Uterus (tissue), 4 donors: ENCODE data around the gene DRD4. TPM values are rescaled to one million over a fixed set of nuclear protein-coding genes. Genes with fewer than 3 reads are reported as not detected.

Experiments
- DNase-seq, 2 donors: peaks; one replicate each; pipeline ENCODE4 v3.0.0-alpha.2; 2019 to 2020
- H3K27ac ChIP-seq, 2 donors: fragments of 200-600 bp; sonication (generic); 1 replicate in 1 of 2; 2 replicates in 1 of 2; pipeline ENCODE4 v1.5.1; 2016 to 2018
- H3K27me3 ChIP-seq, 2 donors: fragments of 200-600 bp; sonication (generic); one replicate each; pipeline ENCODE4 v1.5.1; 2018 to 2019; ENCODE audit warnings: control low read depth in 1 of 2
- H3K36me3 ChIP-seq, 2 donors: fragments of 200-600 bp; sonication (generic); one replicate each; pipeline ENCODE4 v1.5.1; 2019; ENCODE audit warnings: control low read depth in 1 of 2
- H3K4me1 ChIP-seq, 2 donors: fragments of 200-600 bp; sonication (generic); one replicate each; pipeline ENCODE4 v1.5.1; 2018 to 2019; ENCODE audit warnings: control low read depth in 1 of 2
- H3K4me3 ChIP-seq, 2 donors: fragments of 200-600 bp; sonication (generic); 1 replicate in 1 of 2; 2 replicates in 1 of 2; pipeline ENCODE4 v1.5.1; 2018 to 2019; ENCODE audit warnings: mild to moderate bottlenecking in 1 of 2
- H3K9me3 ChIP-seq, 2 donors: fragments of 200-600 bp; sonication (generic); one replicate each; pipeline ENCODE4 v1.5.1; 2019; ENCODE audit warnings: control low read depth in 1 of 2
- POLR2A ChIP-seq, 2 donors: fragments of 450-650 bp; IDR thresholded peaks; one replicate each; pipeline ENCODE4 v1.6.1; 2016; ENCODE audit warnings: antibody characterized with exemption in 2 of 2, mild to moderate bottlenecking in 1 of 2, moderate library complexity in 1 of 2
- intact Hi-C: fragments of 100-400 bp; cut with DNase I; formaldehyde crosslinking; loops from one replicate; pipeline ENCODE4 v1.15.1; 2023; ENCODE audit warnings: low total_unique reads
- total RNA-seq, 4 donors: library from RNA; depleted of rRNA in 3 of 4; stranded (reverse); fragments of >200 nt in 3 of 4; gene quantifications; one replicate each; pipeline versions ENCODE4 v1.1.0 to v1.2.4, GENCODE V29; 2014 to 2023
- TF ChIP-seq, protein P1 (sequence below), 4 experiments: fragments of 200-600 bp in 2 of 4; fragments of 450-650 bp in 2 of 4; sonication (generic) in 2 of 4; IDR thresholded peaks; one replicate each; pipeline ENCODE4 v1.5.1; 2016 to 2019; ENCODE audit warnings: antibody characterized with exemption in 4 of 4, mild to moderate bottlenecking in 2 of 4, moderate library complexity in 1 of 4
- donor health status: DM: yes; HTN: yes; CAD: no.

The DRD4 gene
- total RNA-seq, 4 donors from 2014 or later = 4.5 TPM; not detected in 3

DNA sequence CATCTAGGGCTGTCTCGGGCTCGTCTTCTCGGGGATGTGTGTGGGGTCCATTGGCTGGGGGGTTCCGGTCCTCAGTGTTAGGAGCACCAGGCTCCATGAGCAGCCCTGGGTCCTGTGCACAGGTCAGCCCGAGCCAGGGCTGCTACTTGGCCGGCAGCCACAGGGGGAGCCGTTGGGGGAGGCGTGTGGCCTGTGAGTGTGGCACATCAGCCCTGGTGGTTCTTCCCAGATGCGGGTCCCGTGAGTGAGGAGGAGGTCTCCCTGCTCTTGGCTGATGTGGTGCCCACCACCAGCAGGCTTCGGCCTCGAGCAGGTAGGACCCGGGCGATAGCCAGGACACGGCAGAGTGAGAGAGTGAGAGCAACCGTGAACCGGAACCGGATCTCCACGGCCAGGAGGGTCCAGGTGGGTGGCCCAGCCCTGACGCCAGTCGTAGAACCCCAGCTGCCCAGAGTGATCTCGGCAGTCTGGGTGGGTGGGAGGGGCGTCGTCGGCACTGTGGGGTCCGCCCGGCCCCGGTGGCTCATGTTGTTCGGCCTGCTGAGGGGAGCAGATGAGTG, 39.8 kb upstream of the DRD4 start:
- H3K9me3 ChIP-seq = no peaks in the 10 kb centered on the region
- H3K27me3 ChIP-seq = no peaks in the 10 kb centered on the region
- no peaks in the 10 kb centered on the region for H3K4me1 ChIP-seq
- H3K4me3 ChIP-seq = no peak overlapping the region
- intact Hi-C loops = no loop called here
- no peaks in the 10 kb centered on the region for H3K36me3 ChIP-seq
- H3K27ac ChIP-seq = no peak overlapping the region
- TF ChIP-seq POLR2A (IDR thresholded peaks at IDR 0.05) = no peak
- TF ChIP-seq, protein P1, sequence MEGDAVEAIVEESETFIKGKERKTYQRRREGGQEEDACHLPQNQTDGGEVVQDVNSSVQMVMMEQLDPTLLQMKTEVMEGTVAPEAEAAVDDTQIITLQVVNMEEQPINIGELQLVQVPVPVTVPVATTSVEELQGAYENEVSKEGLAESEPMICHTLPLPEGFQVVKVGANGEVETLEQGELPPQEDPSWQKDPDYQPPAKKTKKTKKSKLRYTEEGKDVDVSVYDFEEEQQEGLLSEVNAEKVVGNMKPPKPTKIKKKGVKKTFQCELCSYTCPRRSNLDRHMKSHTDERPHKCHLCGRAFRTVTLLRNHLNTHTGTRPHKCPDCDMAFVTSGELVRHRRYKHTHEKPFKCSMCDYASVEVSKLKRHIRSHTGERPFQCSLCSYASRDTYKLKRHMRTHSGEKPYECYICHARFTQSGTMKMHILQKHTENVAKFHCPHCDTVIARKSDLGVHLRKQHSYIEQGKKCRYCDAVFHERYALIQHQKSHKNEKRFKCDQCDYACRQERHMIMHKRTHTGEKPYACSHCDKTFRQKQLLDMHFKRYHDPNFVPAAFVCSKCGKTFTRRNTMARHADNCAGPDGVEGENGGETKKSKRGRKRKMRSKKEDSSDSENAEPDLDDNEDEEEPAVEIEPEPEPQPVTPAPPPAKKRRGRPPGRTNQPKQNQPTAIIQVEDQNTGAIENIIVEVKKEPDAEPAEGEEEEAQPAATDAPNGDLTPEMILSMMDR (IDR thresholded peaks at IDR 0.05) = no peak
- no peak for DNase-seq

DNA sequence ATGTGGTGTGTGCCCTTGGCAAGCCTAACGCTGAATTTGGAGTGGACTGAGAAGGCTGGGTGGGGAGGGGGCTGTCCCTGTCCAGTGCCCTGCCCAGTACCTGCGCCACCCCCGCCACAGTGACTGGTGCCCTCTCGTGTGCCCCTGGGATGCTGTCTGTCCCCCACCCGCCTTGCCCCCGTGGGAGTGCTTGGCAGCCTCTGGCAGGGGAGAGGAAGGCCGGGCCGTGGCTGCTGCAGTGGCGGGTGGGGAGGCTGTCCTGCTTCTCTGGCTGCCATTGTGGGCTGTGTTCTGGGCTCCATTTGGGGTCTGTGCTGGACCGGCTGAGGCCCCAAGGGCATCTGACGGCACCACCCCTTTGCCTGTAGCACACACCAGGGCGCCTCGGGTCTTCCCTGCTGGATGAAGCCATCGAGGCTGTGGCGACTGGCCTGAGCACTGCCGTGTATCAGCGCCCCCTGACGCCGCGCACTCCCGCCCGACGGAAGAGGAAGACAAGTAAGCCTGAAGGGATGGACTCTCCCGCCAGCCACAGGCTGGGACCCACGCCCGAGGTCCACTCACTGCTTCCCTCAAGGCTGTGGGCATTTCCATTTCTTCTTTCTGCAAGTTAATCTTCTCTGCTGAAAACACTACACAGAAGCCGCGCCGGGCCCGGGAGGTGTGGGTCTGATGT, 38.9 kb upstream of the DRD4 start:
- H3K4me1 ChIP-seq = no peaks in the 10 kb centered on the region
- intact Hi-C loops = no loop called here
- no peaks in the 10 kb centered on the region for H3K36me3 ChIP-seq
- no peak overlapping the region for H3K4me3 ChIP-seq
- H3K27ac ChIP-seq = no peak overlapping the region
- no peaks in the 10 kb centered on the region for H3K9me3 ChIP-seq
- no peak for TF ChIP-seq POLR2A (IDR thresholded peaks at IDR 0.05)
- TF ChIP-seq, protein P1 (IDR thresholded peaks at IDR 0.05) = no peak
- H3K27me3 ChIP-seq = no peaks in the 10 kb centered on the region
- DNase-seq = no peak

DNA sequence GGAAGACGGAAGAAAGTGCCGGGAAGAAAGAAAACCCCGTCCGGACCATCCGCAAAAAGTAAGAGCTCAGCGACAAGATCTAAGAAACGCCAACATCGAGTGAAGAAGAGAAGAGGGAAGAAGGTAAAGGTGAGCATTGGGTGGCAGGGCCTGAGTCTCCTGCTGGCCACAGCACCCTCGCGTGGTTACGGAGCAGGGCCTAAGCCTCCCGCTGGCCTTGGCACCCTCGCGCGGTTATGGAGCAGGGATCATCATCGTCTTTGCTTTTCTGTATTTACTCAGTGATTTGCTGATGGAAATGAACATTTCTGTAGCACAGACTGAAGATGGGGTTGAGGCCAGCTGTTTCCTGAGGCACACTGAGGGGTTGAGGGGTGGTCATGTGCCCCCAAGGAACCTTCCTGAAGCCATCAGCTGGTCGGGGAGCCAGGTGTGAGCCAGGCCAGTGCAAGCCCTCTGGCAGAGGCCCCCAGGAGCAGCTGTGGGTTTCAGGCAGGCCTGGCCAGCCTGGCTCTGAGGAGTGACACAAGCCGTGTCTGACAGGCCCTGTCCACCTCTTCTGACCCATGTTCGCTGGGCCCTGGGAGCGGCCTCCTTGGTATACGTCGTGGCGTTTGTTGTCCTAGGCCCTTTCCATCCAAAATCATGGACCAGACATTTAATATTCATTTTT, 35.4 kb upstream of the DRD4 start:
- Histone ChIP-seq H3K4me1 (peaks cover 0 to 4% of the 10 kb centered on the region in 2 donors), H3K27me3 (no peaks in the 10 kb centered on the region), H3K9me3 (no peaks in the 10 kb centered on the region), H3K27ac (no peak overlapping the region), H3K4me3 (no peak overlapping the region), H3K36me3 (no peaks in the 10 kb centered on the region)
- TF ChIP-seq POLR2A (IDR thresholded peaks at IDR 0.05) = no peak
- TF ChIP-seq, protein P1 (IDR thresholded peaks at IDR 0.05) = no peak
- DNase-seq = no peak
- intact Hi-C loops = no loop called here

DNA sequence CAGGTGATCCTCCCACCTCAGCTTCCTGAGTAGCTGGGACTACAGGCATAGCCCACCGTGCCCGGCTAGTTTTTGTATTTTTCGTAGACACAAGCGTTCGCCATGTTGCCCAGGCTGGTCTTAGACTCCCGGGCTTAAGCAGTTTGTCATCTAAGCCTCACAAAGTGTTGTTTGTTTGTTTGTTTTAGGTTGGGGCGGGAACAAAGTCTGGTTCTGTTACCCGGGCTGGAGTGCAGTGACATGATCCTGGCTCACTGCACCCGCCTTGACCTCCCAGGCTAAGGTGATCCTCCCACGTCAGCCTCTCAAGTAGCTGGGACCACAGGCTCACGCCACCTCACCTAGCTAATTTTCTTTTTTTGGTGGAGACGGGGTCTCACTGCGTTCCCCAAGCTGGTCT, 33.9 kb upstream of the DRD4 start:
- H3K4me1 ChIP-seq = peaks cover 0 to 4% of the 10 kb centered on the region in 2 donors
- H3K4me3 ChIP-seq = no peak overlapping the region
- TF ChIP-seq, protein P1 (IDR thresholded peaks at IDR 0.05) = no peak
- TF ChIP-seq POLR2A (IDR thresholded peaks at IDR 0.05) = no peak
- no peaks in the 10 kb centered on the region for H3K27me3 ChIP-seq
- DNase-seq = no peak
- intact Hi-C loops = no loop called here
- H3K36me3 ChIP-seq = no peaks in the 10 kb centered on the region
- no peak overlapping the region for H3K27ac ChIP-seq
- no peaks in the 10 kb centered on the region for H3K9me3 ChIP-seq
